ENCODE results near the gene BPI.
A peak's percentile ranks its signal among the peaks of the same experiment; 100 is the strongest.

Gene BPI

GRCh38 chr20:38295811-38296210, 8.1 kb upstream of the BPI start:
- ChIA-PET POLR2A (no interaction called here), CTCF (interaction anchor here (1.2 to 1.6 kb wide), 2 partner anchors 9 to 21 kb away, joined by 3 to 6 read pairs; no protein-coding TSS in a partner anchor)
- H3K27ac ChIP-seq (ENCODE audit: insufficient read depth in 1 of 2, low read depth in 1 of 2, low read length in 2 of 2, poor library complexity in 1 of 2, severe bottlenecking in 2 of 2) = no peak overlapping the region
- DNase-seq = no peak
- no peaks in the 10 kb centered on the region for H3K36me3 ChIP-seq (ENCODE audit: control insufficient read depth in 4 of 4, insufficient read depth in 4 of 4, low read length in 3 of 4)
- peaks cover 4 to 8% (median 6%) of the 10 kb centered on the region in 4 experiments for H3K4me1 ChIP-seq (ENCODE audit: control extremely low read depth in 1 of 4, control insufficient read depth in 4 of 4, insufficient read depth in 4 of 4, low read length in 3 of 4)
- peaks cover 0 to 89% (median 37%) of the 10 kb centered on the region in 5 experiments for H3K27me3 ChIP-seq (replicated peaks in 2 of 5; ENCODE audit: control insufficient read depth in 4 of 5, insufficient read depth in 5 of 5, low read length in 4 of 5)
- 100% methylated on average over 4 of the region's 5 CpGs for WGBS (ENCODE audit: insufficient coverage)
- H3K4me3 ChIP-seq (ENCODE audit: control insufficient read depth in 1 of 7, extremely low read depth in 1 of 7, insufficient read depth in 4 of 7, low read depth in 2 of 7, low read length in 6 of 7) = no peak overlapping the region
- no peaks in the 10 kb centered on the region for H3K9me3 ChIP-seq (ENCODE audit: control extremely low read depth in 1 of 5, control insufficient read depth in 4 of 5, insufficient read depth in 2 of 5, low read depth in 1 of 5, low read length in 4 of 5)

GRCh38 chr20:38296433-38296832, 7.5 kb upstream of the BPI start:
- no peak overlapping the region for H3K4me3 ChIP-seq (ENCODE audit: control insufficient read depth in 1 of 7, extremely low read depth in 1 of 7, insufficient read depth in 4 of 7, low read depth in 2 of 7, low read length in 6 of 7)

DNA sequence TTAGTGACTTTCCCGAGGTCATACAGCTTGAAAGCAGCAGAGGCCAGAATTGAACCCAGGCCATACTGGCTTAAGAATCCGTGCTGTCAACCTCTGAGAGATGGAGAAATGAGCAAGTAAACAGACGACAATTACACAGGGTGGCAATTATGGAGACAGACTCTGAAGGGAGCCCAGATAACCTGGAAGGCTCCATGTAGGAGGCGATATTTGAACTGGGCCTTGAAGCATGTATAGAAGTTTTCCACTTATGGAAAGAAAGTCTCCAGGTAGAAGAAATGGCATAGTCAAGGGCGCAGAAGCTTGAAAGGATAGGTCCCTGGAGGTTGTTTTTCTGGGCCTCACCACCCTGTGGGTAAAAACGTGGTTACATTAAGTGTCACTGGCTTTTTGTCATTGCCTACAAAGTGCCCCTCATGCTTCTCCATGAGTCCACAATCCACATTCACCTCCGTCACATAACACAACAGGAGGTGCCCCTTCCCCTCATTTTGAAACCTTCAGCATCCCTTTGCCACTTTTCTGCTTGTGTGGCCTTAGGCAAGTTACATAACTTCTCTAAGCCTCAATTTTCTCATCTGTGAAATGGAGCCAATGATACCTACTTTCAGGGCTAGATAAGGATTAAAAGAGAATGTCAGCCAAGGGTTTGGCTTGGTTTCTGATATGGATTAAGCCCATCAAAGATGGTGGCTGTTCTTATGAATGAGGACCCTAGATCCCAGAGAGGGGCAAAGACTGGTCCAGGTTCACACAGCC, 5.9 kb upstream of the BPI start:
- WGBS (ENCODE audit: insufficient coverage) = 86% methylated on average over 7 of the region's 7 CpGs
- Histone ChIP-seq H3K27me3 (replicated peaks in 2 of 5; ENCODE audit: control insufficient read depth in 4 of 5, insufficient read depth in 5 of 5, low read length in 4 of 5) (peaks cover 4 to 89% (median 39%) of the 10 kb centered on the region in 5 experiments), H3K27ac (ENCODE audit: insufficient read depth in 1 of 2, low read depth in 1 of 2, low read length in 2 of 2, poor library complexity in 1 of 2, severe bottlenecking in 2 of 2) (no peak overlapping the region), H3K4me3 (ENCODE audit: control insufficient read depth in 1 of 7, extremely low read depth in 1 of 7, insufficient read depth in 4 of 7, low read depth in 2 of 7, low read length in 6 of 7) (no peak overlapping the region), H3K9me3 (ENCODE audit: control extremely low read depth in 1 of 5, control insufficient read depth in 4 of 5, insufficient read depth in 2 of 5, low read depth in 1 of 5, low read length in 4 of 5) (peaks cover 0 to 2% (median 0%) of the 10 kb centered on the region in 5 experiments), H3K36me3 (ENCODE audit: control insufficient read depth in 4 of 4, insufficient read depth in 4 of 4, low read length in 3 of 4) (no peaks in the 10 kb centered on the region), H3K4me1 (ENCODE audit: control extremely low read depth in 1 of 4, control insufficient read depth in 4 of 4, insufficient read depth in 4 of 4, low read length in 3 of 4) (peaks cover 5 to 13% (median 8%) of the 10 kb centered on the region in 4 experiments)
- CTCF ChIA-PET = no interaction called here
- no peak for DNase-seq
- POLR2A ChIA-PET = no interaction called here

More at GRCh38 chr20:38296433-38296832, 7.5 kb upstream of the BPI start:
- peaks cover 4 to 8% (median 6%) of the 10 kb centered on the region in 4 experiments for H3K4me1 ChIP-seq (ENCODE audit: control extremely low read depth in 1 of 4, control insufficient read depth in 4 of 4, insufficient read depth in 4 of 4, low read length in 3 of 4)
- DNase-seq = peak in 2 of 3 donors; percentile 23 to 24
- no peak overlapping the region for H3K27ac ChIP-seq (ENCODE audit: insufficient read depth in 1 of 2, low read depth in 1 of 2, low read length in 2 of 2, poor library complexity in 1 of 2, severe bottlenecking in 2 of 2)
- H3K9me3 ChIP-seq (ENCODE audit: control extremely low read depth in 1 of 5, control insufficient read depth in 4 of 5, insufficient read depth in 2 of 5, low read depth in 1 of 5, low read length in 4 of 5) = no peaks in the 10 kb centered on the region
- peaks cover 0 to 89% (median 37%) of the 10 kb centered on the region in 5 experiments for H3K27me3 ChIP-seq (replicated peaks in 2 of 5; ENCODE audit: control insufficient read depth in 4 of 5, insufficient read depth in 5 of 5, low read length in 4 of 5)
- POLR2A ChIA-PET = interaction anchor here (0.6 kb wide), 1 partner anchor 25 kb away, joined by 3 read pairs; no protein-coding TSS in a partner anchor
- no peaks in the 10 kb centered on the region for H3K36me3 ChIP-seq (ENCODE audit: control insufficient read depth in 4 of 4, insufficient read depth in 4 of 4, low read length in 3 of 4)
- CTCF ChIA-PET = interaction anchor here (1.2 to 1.6 kb wide), 2 partner anchors 8 to 20 kb away, joined by 3 to 6 read pairs; no protein-coding TSS in a partner anchor
- 39% methylated on average over 9 of the region's 11 CpGs for WGBS (ENCODE audit: insufficient coverage)

- peak; percentile 29 to 78 (median 75) for DNase-seq
- POLR2A ChIA-PET = no interaction called here
These were observed 5.1 kb upstream of the BPI start for GRCh38 chr20:38298768-38299288.

GRCh38 chr20:38299963-38300362, 4.0 kb upstream of the BPI start:
- no peak overlapping the region for H3K4me3 ChIP-seq (ENCODE audit: control insufficient read depth in 1 of 7, extremely low read depth in 1 of 7, insufficient read depth in 4 of 7, low read depth in 2 of 7, low read length in 6 of 7)
- peaks cover 4 to 76% (median 41%) of the 10 kb centered on the region in 5 experiments for H3K27me3 ChIP-seq (replicated peaks in 2 of 5; ENCODE audit: control insufficient read depth in 4 of 5, insufficient read depth in 5 of 5, low read length in 4 of 5)
- DNase-seq = no peak
- POLR2A ChIA-PET = interaction anchor here (0.5 kb wide), 1 partner anchor 540 kb away, joined by 3 read pairs; no protein-coding TSS in a partner anchor
- peaks cover 0 to 2% (median 0%) of the 10 kb centered on the region in 5 experiments for H3K9me3 ChIP-seq (ENCODE audit: control extremely low read depth in 1 of 5, control insufficient read depth in 4 of 5, insufficient read depth in 2 of 5, low read depth in 1 of 5, low read length in 4 of 5)
- peaks cover 11 to 29% (median 25%) of the 10 kb centered on the region in 4 experiments for H3K4me1 ChIP-seq (ENCODE audit: control extremely low read depth in 1 of 4, control insufficient read depth in 4 of 4, insufficient read depth in 4 of 4, low read length in 3 of 4)
- CTCF ChIA-PET = no interaction called here
- no peak overlapping the region for H3K27ac ChIP-seq (ENCODE audit: insufficient read depth in 1 of 2, low read depth in 1 of 2, low read length in 2 of 2, poor library complexity in 1 of 2, severe bottlenecking in 2 of 2)
- H3K36me3 ChIP-seq (ENCODE audit: control insufficient read depth in 4 of 4, insufficient read depth in 4 of 4, low read length in 3 of 4) = no peaks in the 10 kb centered on the region
- 90% methylated on average over 6 of the region's 6 CpGs for WGBS (ENCODE audit: insufficient coverage)

More at GRCh38 chr20:38298768-38299288, 5.1 kb upstream of the BPI start:
- Histone ChIP-seq H3K27me3 (replicated peaks in 2 of 5; ENCODE audit: control insufficient read depth in 4 of 5, insufficient read depth in 5 of 5, low read length in 4 of 5) (peaks cover 4 to 87% (median 41%) of the 10 kb centered on the region in 5 experiments), H3K27ac (ENCODE audit: insufficient read depth in 1 of 2, low read depth in 1 of 2, low read length in 2 of 2, poor library complexity in 1 of 2, severe bottlenecking in 2 of 2) (no peak overlapping the region), H3K4me1 (ENCODE audit: control extremely low read depth in 1 of 4, control insufficient read depth in 4 of 4, insufficient read depth in 4 of 4, low read length in 3 of 4) (peaks cover 11 to 21% (median 15%) of the 10 kb centered on the region in 4 experiments), H3K36me3 (ENCODE audit: control insufficient read depth in 4 of 4, insufficient read depth in 4 of 4, low read length in 3 of 4) (no peaks in the 10 kb centered on the region), H3K4me3 (ENCODE audit: control insufficient read depth in 1 of 7, extremely low read depth in 1 of 7, insufficient read depth in 4 of 7, low read depth in 2 of 7, low read length in 6 of 7) (no peak overlapping the region), H3K9me3 (ENCODE audit: control extremely low read depth in 1 of 5, control insufficient read depth in 4 of 5, insufficient read depth in 2 of 5, low read depth in 1 of 5, low read length in 4 of 5) (peaks cover 0 to 2% (median 0%) of the 10 kb centered on the region in 5 experiments)
- WGBS (ENCODE audit: insufficient coverage) = 15% methylated on average over 13 of the region's 13 CpGs
- CTCF ChIA-PET = no interaction called here

DNA sequence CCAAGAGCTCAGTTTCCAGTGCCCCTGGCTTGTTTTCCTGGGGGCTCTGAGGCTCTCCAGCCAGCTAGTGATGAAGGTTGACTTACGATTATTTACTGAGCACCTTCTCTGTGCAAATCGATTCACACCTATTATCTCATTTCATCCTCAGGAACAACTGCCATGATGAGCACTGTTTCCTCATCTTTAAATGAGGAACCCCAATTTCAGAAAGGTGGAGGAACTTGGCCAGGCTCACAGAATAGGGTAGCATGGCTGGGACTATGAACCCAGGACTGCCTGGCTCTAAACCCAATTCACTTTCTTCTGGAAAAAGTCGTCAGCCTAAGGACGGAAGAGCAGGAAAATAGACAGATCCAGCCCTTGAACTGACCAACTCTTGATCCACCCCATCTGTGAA, 3.5 kb upstream of the BPI start:
- no peak overlapping the region for H3K27ac ChIP-seq (ENCODE audit: insufficient read depth in 1 of 2, low read depth in 1 of 2, low read length in 2 of 2, poor library complexity in 1 of 2, severe bottlenecking in 2 of 2)
- 100% methylated on average over 2 of the region's 4 CpGs for WGBS (ENCODE audit: insufficient coverage)
- CTCF ChIA-PET = no interaction called here
- H3K36me3 ChIP-seq (ENCODE audit: control insufficient read depth in 4 of 4, insufficient read depth in 4 of 4, low read length in 3 of 4) = no peaks in the 10 kb centered on the region
- H3K4me1 ChIP-seq (ENCODE audit: control extremely low read depth in 1 of 4, control insufficient read depth in 4 of 4, insufficient read depth in 4 of 4, low read length in 3 of 4) = peaks cover 13 to 33% (median 27%) of the 10 kb centered on the region in 4 experiments
- H3K27me3 ChIP-seq (replicated peaks in 2 of 5; ENCODE audit: control insufficient read depth in 4 of 5, insufficient read depth in 5 of 5, low read length in 4 of 5) = peaks cover 4 to 76% (median 37%) of the 10 kb centered on the region in 5 experiments
- peaks cover 0 to 2% (median 0%) of the 10 kb centered on the region in 5 experiments for H3K9me3 ChIP-seq (ENCODE audit: control extremely low read depth in 1 of 5, control insufficient read depth in 4 of 5, insufficient read depth in 2 of 5, low read depth in 1 of 5, low read length in 4 of 5)
- no peak for DNase-seq
- no peak overlapping the region for H3K4me3 ChIP-seq (ENCODE audit: control insufficient read depth in 1 of 7, extremely low read depth in 1 of 7, insufficient read depth in 4 of 7, low read depth in 2 of 7, low read length in 6 of 7)
- POLR2A ChIA-PET = interaction anchor here (0.5 kb wide), 1 partner anchor 539 kb away, joined by 3 read pairs; no protein-coding TSS in a partner anchor

- POLR2A ChIA-PET = no interaction called here
- WGBS (ENCODE audit: insufficient coverage) = 100% methylated on average over 1 of the region's 3 CpGs
- peaks cover 14 to 33% (median 27%) of the 10 kb centered on the region in 4 experiments for H3K4me1 ChIP-seq (ENCODE audit: control extremely low read depth in 1 of 4, control insufficient read depth in 4 of 4, insufficient read depth in 4 of 4, low read length in 3 of 4)
- no peak for DNase-seq
- H3K36me3 ChIP-seq (ENCODE audit: control insufficient read depth in 4 of 4, insufficient read depth in 4 of 4, low read length in 3 of 4) = no peaks in the 10 kb centered on the region
- H3K27ac ChIP-seq (ENCODE audit: insufficient read depth in 1 of 2, low read depth in 1 of 2, low read length in 2 of 2, poor library complexity in 1 of 2, severe bottlenecking in 2 of 2) = no peak overlapping the region
- no peak overlapping the region for H3K4me3 ChIP-seq (ENCODE audit: control insufficient read depth in 1 of 7, extremely low read depth in 1 of 7, insufficient read depth in 4 of 7, low read depth in 2 of 7, low read length in 6 of 7)
- CTCF ChIA-PET = no interaction called here
- H3K27me3 ChIP-seq (replicated peaks in 2 of 5; ENCODE audit: control insufficient read depth in 4 of 5, insufficient read depth in 5 of 5, low read length in 4 of 5) = peaks cover 4 to 75% (median 33%) of the 10 kb centered on the region in 5 experiments
- peaks cover 0 to 2% (median 0%) of the 10 kb centered on the region in 5 experiments for H3K9me3 ChIP-seq (ENCODE audit: control extremely low read depth in 1 of 5, control insufficient read depth in 4 of 5, insufficient read depth in 2 of 5, low read depth in 1 of 5, low read length in 4 of 5)
These were observed 2.6 kb upstream of the BPI start for GRCh38 chr20:38301309-38301708.
